Measurements from ENCODE around the gene DCLK1.
A peak's percentile ranks its signal among the peaks of the same experiment; 100 is the strongest.

- TF ChIP-seq CTCF (conservative IDR thresholded peaks at IDR 0.05 in 1 of 2, IDR thresholded peaks at IDR 0.05 in 1 of 2; ENCODE audit: low read depth in 1 of 2, low read length in 2 of 2), result peak in 1 of 2 donors; percentile 18
- TF ChIP-seq EZH2 (IDR thresholded peaks at IDR 0.05; ENCODE audit: low read length, missing control alignments), result no peak
Observed at GRCh38 chr13:36133950-36134626, 2.9 kb upstream of the DCLK1 start.
